Endothelial cell of umbilical vein (primary cell): ENCODE measurements around the gene ZBED4. TPM values are rescaled to one million over a fixed set of nuclear protein-coding genes. Genes with fewer than 3 reads are reported as not detected.

Experiments used
- BruUV-seq: library from RNA; stranded (reverse); fragments of 400-500 nt; replicated peaks from 2 replicates; lab custom pipeline; 2021; lab: Mats Ljungman, UMichigan
- CTCF ChIA-PET: fragments of 300-600, 350-600 bp; sonication (Branson Sonifier 250); formaldehyde crosslinking; loops from one replicate; lab custom pipeline; 2021; ENCODE audit warnings: antibody characterized with exemption, inconsistent platforms; lab: Charles Lee
- POLR2A ChIA-PET: fragments of 300-600, 350-600 bp; sonication (Branson Sonifier 250); formaldehyde crosslinking; loops from one replicate; lab custom pipeline; 2021; ENCODE audit warnings: antibody characterized with exemption, inconsistent platforms; lab: Charles Lee
- DNase-seq: peaks from one replicate; pipeline ENCODE4 v3.0.0-alpha.2; 2011; ENCODE audit warnings: low read depth, low spot score
- FAIRE-seq: peaks from 2 replicates; lab custom pipeline; 2011; peaks lifted over from hg19 to GRCh38; lab: Jason Lieb, UNC
- H2AFZ ChIP-seq: 2 replicates; pipeline ENCODE4 v1.6.0; 2012; ENCODE audit warnings: low read depth, low read length, control low read depth, inconsistent platforms
- H3K27ac ChIP-seq: 2 replicates; pipeline ENCODE4 v1.5.1; 2011; ENCODE audit warnings: low read depth, mild to moderate bottlenecking, control low read depth, low read length, moderate library complexity; ENCODE audit not compliant: insufficient read depth
- H3K27me3 ChIP-seq, 2 experiments: 2 replicates each; pipeline versions ENCODE4 v1.6.0 to v1.6.1; 2011; ENCODE audit warnings: low read length in 2 of 2, mixed read lengths in 1 of 2; ENCODE audit not compliant: control insufficient read depth in 2 of 2, insufficient read depth in 2 of 2
- H3K36me3 ChIP-seq, 2 experiments: 2 replicates in 1 of 2; 3 replicates in 1 of 2; pipeline ENCODE4 v1.5.1; 2011; ENCODE audit warnings: low read length in 2 of 2, mild to moderate bottlenecking in 1 of 2, moderate library complexity in 1 of 2; ENCODE audit not compliant: control insufficient read depth in 2 of 2, insufficient read depth in 2 of 2; ENCODE audit errors: extremely low read depth in 1 of 2
- H3K4me1 ChIP-seq: 3 replicates; pipeline ENCODE4 v1.5.1; 2011; ENCODE audit warnings: mild to moderate bottlenecking, low read length; ENCODE audit not compliant: control insufficient read depth, insufficient read depth; ENCODE audit errors: extremely low read depth
- H3K4me2 ChIP-seq: 2 replicates; pipeline ENCODE4 v1.6.1; 2011; ENCODE audit warnings: low read length, control low read depth, mixed read lengths; ENCODE audit not compliant: insufficient read depth
- H3K4me3 ChIP-seq, 3 experiments: fragments of 200-600 bp in 1 of 3; sonication (generic), shearing (Covaris generic) in 1 of 3; replicated peaks in 1 of 3; 2 replicates each; pipeline ENCODE4 v1.5.1; 2011 to 2016; ENCODE audit warnings: control low read depth in 3 of 3, low read length in 3 of 3, mild to moderate bottlenecking in 2 of 3, inconsistent platforms in 1 of 3, low read depth in 1 of 3, moderate library complexity in 1 of 3; ENCODE audit not compliant: insufficient read depth in 1 of 3
- H3K79me2 ChIP-seq: 2 replicates; pipeline ENCODE4 v1.6.0; 2012; ENCODE audit warnings: low read length, inconsistent platforms; ENCODE audit not compliant: control insufficient read depth, insufficient read depth
- H3K9ac ChIP-seq: replicated peaks from 2 replicates; pipeline ENCODE3; 2011; ENCODE audit warnings: low read length, control low read depth; ENCODE audit not compliant: insufficient read depth; ENCODE audit errors: extremely low read depth
- H3K9me1 ChIP-seq: replicated peaks from 3 replicates; pipeline ENCODE4 v1.6.0; 2011; ENCODE audit warnings: mild to moderate bottlenecking, low read length; ENCODE audit not compliant: control insufficient read depth, insufficient read depth; ENCODE audit errors: extremely low read depth
- H3K9me3 ChIP-seq: replicated peaks from 2 replicates; pipeline ENCODE4 v1.5.1; 2012; ENCODE audit warnings: low read length, inconsistent platforms; ENCODE audit not compliant: control insufficient read depth, insufficient read depth
- H4K20me1 ChIP-seq: replicated peaks from 2 replicates; pipeline ENCODE3; 2011; ENCODE audit warnings: mild to moderate bottlenecking, low read length; ENCODE audit not compliant: control insufficient read depth, insufficient read depth; ENCODE audit errors: extremely low read depth
- CTCF ChIP-seq, 2 donors: IDR thresholded peaks; 1 replicate in 1 of 2; 2 replicates in 1 of 2; pipeline ENCODE4 v1.5.1; 2011; ENCODE audit warnings: low read length in 2 of 2, mild to moderate bottlenecking in 2 of 2, moderate library complexity in 2 of 2, control low read depth in 1 of 2, inconsistent platforms in 1 of 2, low read depth in 1 of 2; ENCODE audit not compliant: insufficient read depth in 1 of 2; ENCODE audit errors: extremely low read depth in 1 of 2
- EZH2 ChIP-seq: IDR thresholded peaks from 2 replicates; pipeline ENCODE4 v1.6.1; 2012; ENCODE audit warnings: borderline replicate concordance, low read depth, mild to moderate bottlenecking, moderate library complexity, low read length, inconsistent platforms; ENCODE audit not compliant: severe bottlenecking
- FOS ChIP-seq: IDR thresholded peaks from 2 replicates; pipeline ENCODE4 v1.6.1; 2011; ENCODE audit warnings: mild to moderate bottlenecking, low read length, moderate library complexity, borderline replicate concordance; ENCODE audit not compliant: insufficient read depth
- GATA2 ChIP-seq: IDR thresholded peaks from 2 replicates; pipeline ENCODE4 v1.7.0; 2011; ENCODE audit warnings: low read depth, mild to moderate bottlenecking, moderate library complexity, mixed read lengths, low read length; ENCODE audit not compliant: insufficient read length, insufficient read depth
- JUN ChIP-seq: IDR thresholded peaks from 2 replicates; pipeline ENCODE4 v1.6.1; 2011; ENCODE audit warnings: borderline replicate concordance, low read depth; ENCODE audit not compliant: insufficient read length, insufficient read depth
- MYC ChIP-seq: IDR thresholded peaks from one replicate; pipeline ENCODE4 v1.6.1; 2011; ENCODE audit warnings: mild to moderate bottlenecking, low read depth, low read length
- POLR2A ChIP-seq: IDR thresholded peaks from 2 replicates; pipeline ENCODE4 v1.6.1; 2012; ENCODE audit warnings: low read depth, mild to moderate bottlenecking, control low read depth, low read length
- POLR2AphosphoS5 ChIP-seq: IDR thresholded peaks from 2 replicates; pipeline ENCODE4 v1.6.1; 2012; ENCODE audit warnings: low read depth, mild to moderate bottlenecking, control low read depth, low read length, moderate library complexity; ENCODE audit not compliant: insufficient read depth
- dilution Hi-C: fragments of 300-500 bp; cut with MboI; formaldehyde crosslinking; loops from one replicate; pipeline ENCODE4 v1.15.0; 2019; ENCODE audit warnings: low sequenced_read_pairs; ENCODE audit not compliant: extremely low pct_ligation_motif_present
- intact Hi-C: fragments of 100-400 bp; cut with micrococcal nuclease; formaldehyde crosslinking; loops from one replicate; pipeline ENCODE4 v1.10.0; 2022
- polyA plus RNA-seq, 4 experiments: library from polyadenylated mRNA; depleted of rRNA in 3 of 4; stranded (reverse) in 3 of 4; unstranded in 1 of 4; fragments of >200 nt; gene quantifications; 2 replicates each; pipeline versions ENCODE4 v1.2.1 to v1.2.3, GENCODE V29; 2011 to 2012; ENCODE audit warnings: missing spikeins in 1 of 4
- total RNA-seq: library from RNA; stranded (reverse); gene quantifications from 2 replicates; pipeline ENCODE4 v1.2.3, GENCODE V29; 2021
- TF ChIP-seq, protein P1 (sequence below): IDR thresholded peaks from 2 replicates; pipeline ENCODE4 v1.6.1; 2011; ENCODE audit not compliant: insufficient read depth, insufficient read length

ZBED4 gene
- total and polyA plus RNA-seq, 2 donors (not counting 3 experiments of a cell fraction or from before 2014, with no cell fraction given): 8.6 to 18.2 TPM

- peaks cover 2 to 8% of the 10 kb centered on the region in 2 experiments for H3K36me3 ChIP-seq
- H3K9ac ChIP-seq: no peak overlapping the region
- peaks cover 14% of the 10 kb centered on the region for H3K4me1 ChIP-seq
- intact Hi-C loops (no loop called here), dilution Hi-C loops (no loop called here)
- no peak for TF ChIP-seq MYC
- TF ChIP-seq POLR2A: no peak
- no peak overlapping the region for H3K27ac ChIP-seq
- no peak overlapping the region for H2AFZ ChIP-seq
- DNase-seq: no peak
- peaks cover 4% of the 10 kb centered on the region for H3K79me2 ChIP-seq
- H3K9me1 ChIP-seq: no peaks in the 10 kb centered on the region
- no peaks in the 10 kb centered on the region for H3K9me3 ChIP-seq
- POLR2A ChIA-PET: no interaction called here
- CTCF ChIA-PET: no interaction called here
- H3K4me3 ChIP-seq: no peak overlapping the region
- no peaks in the 10 kb centered on the region for H3K27me3 ChIP-seq
- no peak for FAIRE-seq
- no peaks in the 10 kb centered on the region for H4K20me1 ChIP-seq
- H3K4me2 ChIP-seq: no peak overlapping the region
- BruUV-seq: no TSS peak
Observed at GRCh38 chr22:49921508-49922278, 68.0 kb downstream of the ZBED4 start.

DNA sequence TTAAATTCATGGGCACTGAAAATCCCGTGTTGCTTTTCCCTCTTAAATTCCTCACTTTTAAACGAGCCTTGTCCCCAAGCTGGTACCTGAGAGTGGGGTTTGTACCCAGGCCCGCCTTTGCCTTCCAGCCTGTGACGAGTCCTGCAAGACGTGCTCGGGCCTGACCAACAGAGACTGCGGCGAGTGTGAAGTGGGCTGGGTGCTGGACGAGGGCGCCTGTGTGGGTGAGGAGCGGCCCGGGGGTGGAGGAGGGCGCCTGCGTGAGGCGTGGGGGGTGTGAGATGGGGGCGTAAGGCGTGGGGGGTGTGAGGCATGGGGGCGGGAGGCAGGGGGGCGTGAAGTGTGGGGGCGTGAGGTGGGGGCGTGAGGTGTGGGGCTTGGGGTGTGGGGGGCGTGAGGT lies 68.8 kb downstream of the ZBED4 start:
- Histone ChIP-seq H3K27me3 (no peaks in the 10 kb centered on the region), H3K79me2 (peaks cover 4% of the 10 kb centered on the region), H3K27ac (no peak overlapping the region), H3K4me1 (peaks cover 14% of the 10 kb centered on the region), H3K9ac (no peak overlapping the region), H2AFZ (no peak overlapping the region), H3K4me2 (no peak overlapping the region), H3K36me3 (peaks cover 2 to 8% of the 10 kb centered on the region in 2 experiments), H3K9me3 (no peaks in the 10 kb centered on the region), H3K4me3 (no peak overlapping the region), H3K9me1 (no peaks in the 10 kb centered on the region), H4K20me1 (no peaks in the 10 kb centered on the region)
- TF ChIP-seq MYC: no peak
- TF ChIP-seq, protein P1, sequence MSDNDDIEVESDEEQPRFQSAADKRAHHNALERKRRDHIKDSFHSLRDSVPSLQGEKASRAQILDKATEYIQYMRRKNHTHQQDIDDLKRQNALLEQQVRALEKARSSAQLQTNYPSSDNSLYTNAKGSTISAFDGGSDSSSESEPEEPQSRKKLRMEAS: no peak
- TF ChIP-seq GATA2: no peak
- no peak for TF ChIP-seq POLR2A
- no peak for TF ChIP-seq CTCF (IDR thresholded peaks at IDR 0.05; ENCODE audit: extremely low read depth in 1 of 2, insufficient read depth in 1 of 2, low read depth in 1 of 2, low read length in 2 of 2)
- TF ChIP-seq POLR2AphosphoS5: no peak
- TF ChIP-seq JUN: no peak
- TF ChIP-seq EZH2: no peak
- TF ChIP-seq FOS: no peak
- intact Hi-C loops (no loop called here), dilution Hi-C loops (no loop called here)
- no TSS peak for BruUV-seq
- CTCF ChIA-PET: no interaction called here
- DNase-seq (no peak), FAIRE-seq (no peak)
- POLR2A ChIA-PET: no interaction called here
